ENCODE measurements around the gene PACRG.

PACRG gene

GRCh38 chr6:163261361-163261760 is 533.6 kb downstream of the PACRG start:
- no peak overlapping the region for H3K9ac ChIP-seq
- no peaks in the 10 kb centered on the region for H3K27me3 ChIP-seq (ENCODE audit: insufficient read depth, low read depth)
- H3K4me1 ChIP-seq (ENCODE audit: low read depth, poor library complexity, severe bottlenecking): no peaks in the 10 kb centered on the region
- H2AFZ ChIP-seq (ENCODE audit: low read depth): no peak overlapping the region
- no peak overlapping the region for H3K4me3 ChIP-seq (IDR thresholded peaks at IDR 0.05; ENCODE audit: insufficient read depth, low read depth, low read length)
- H4K20me1 ChIP-seq (ENCODE audit: insufficient read depth): no peaks in the 10 kb centered on the region
- H3K27ac ChIP-seq: no peak overlapping the region
- H3K36me3 ChIP-seq (ENCODE audit: insufficient read depth): no peaks in the 10 kb centered on the region
- no peak overlapping the region for H3K4me2 ChIP-seq
- no peak for TF ChIP-seq CTCF (conservative IDR thresholded peaks at IDR 0.05; ENCODE audit: low read depth, low read length)
- H3K79me2 ChIP-seq (ENCODE audit: insufficient read depth, low read depth): no peaks in the 10 kb centered on the region

GRCh38 chr6:163262080-163262479 is 534.3 kb downstream of the PACRG start:
- H4K20me1 ChIP-seq (ENCODE audit: insufficient read depth): no peaks in the 10 kb centered on the region

GRCh38 chr6:163263196-163263595 is 535.4 kb downstream of the PACRG start:
- no peaks in the 10 kb centered on the region for H3K4me1 ChIP-seq (ENCODE audit: low read depth, poor library complexity, severe bottlenecking)
- no peaks in the 10 kb centered on the region for H4K20me1 ChIP-seq (ENCODE audit: insufficient read depth)
- H3K27ac ChIP-seq: no peak overlapping the region
- no peak overlapping the region for H3K9ac ChIP-seq
- no peak for TF ChIP-seq CTCF (conservative IDR thresholded peaks at IDR 0.05; ENCODE audit: low read depth, low read length)
- no peak overlapping the region for H3K4me2 ChIP-seq
- H3K27me3 ChIP-seq (ENCODE audit: insufficient read depth, low read depth): no peaks in the 10 kb centered on the region
- no peak overlapping the region for H3K4me3 ChIP-seq (IDR thresholded peaks at IDR 0.05; ENCODE audit: insufficient read depth, low read depth, low read length)
- H3K36me3 ChIP-seq (ENCODE audit: insufficient read depth): no peaks in the 10 kb centered on the region
- H3K79me2 ChIP-seq (ENCODE audit: insufficient read depth, low read depth): no peaks in the 10 kb centered on the region
- no peak overlapping the region for H2AFZ ChIP-seq (ENCODE audit: low read depth)

More at GRCh38 chr6:163262080-163262479, 534.3 kb downstream of the PACRG start:
- Histone ChIP-seq H3K27ac (no peak overlapping the region), H3K4me3 (IDR thresholded peaks at IDR 0.05; ENCODE audit: insufficient read depth, low read depth, low read length) (no peak overlapping the region), H3K79me2 (ENCODE audit: insufficient read depth, low read depth) (no peaks in the 10 kb centered on the region), H3K4me1 (ENCODE audit: low read depth, poor library complexity, severe bottlenecking) (no peaks in the 10 kb centered on the region), H3K4me2 (no peak overlapping the region), H3K27me3 (ENCODE audit: insufficient read depth, low read depth) (no peaks in the 10 kb centered on the region), H2AFZ (ENCODE audit: low read depth) (no peak overlapping the region), H3K36me3 (ENCODE audit: insufficient read depth) (no peaks in the 10 kb centered on the region), H3K9ac (no peak overlapping the region)
- TF ChIP-seq CTCF (conservative IDR thresholded peaks at IDR 0.05; ENCODE audit: low read depth, low read length): no peak

GRCh38 chr6:163263998-163264661 is 536.4 kb downstream of the PACRG start:
- no peaks in the 10 kb centered on the region for H4K20me1 ChIP-seq (ENCODE audit: insufficient read depth)
- H3K27ac ChIP-seq: no peak overlapping the region
- TF ChIP-seq CTCF (conservative IDR thresholded peaks at IDR 0.05; ENCODE audit: low read depth, low read length): no peak
- no peaks in the 10 kb centered on the region for H3K79me2 ChIP-seq (ENCODE audit: insufficient read depth, low read depth)
- H3K27me3 ChIP-seq (ENCODE audit: insufficient read depth, low read depth): no peaks in the 10 kb centered on the region
- H3K4me1 ChIP-seq (ENCODE audit: low read depth, poor library complexity, severe bottlenecking): no peaks in the 10 kb centered on the region
- H3K4me2 ChIP-seq: no peak overlapping the region
- H3K4me3 ChIP-seq (IDR thresholded peaks at IDR 0.05; ENCODE audit: insufficient read depth, low read depth, low read length): no peak overlapping the region
- no peak overlapping the region for H2AFZ ChIP-seq (ENCODE audit: low read depth)
- no peaks in the 10 kb centered on the region for H3K36me3 ChIP-seq (ENCODE audit: insufficient read depth)
- no peak overlapping the region for H3K9ac ChIP-seq
